T1000 (cell line): ENCODE data around the gene TMPRSS13.
"Not testable (repeated sequence)": the region's sequence is repeated elsewhere in the genome, so short reads cannot be mapped to it uniquely, and the experiment has no call there.

Experiments
- DNase-seq: peaks from one replicate; lab custom pipeline; 2025; ENCODE audit warnings: mixed read lengths; lab: John Stamatoyannopoulos, UW

TMPRSS13 gene

DNA sequence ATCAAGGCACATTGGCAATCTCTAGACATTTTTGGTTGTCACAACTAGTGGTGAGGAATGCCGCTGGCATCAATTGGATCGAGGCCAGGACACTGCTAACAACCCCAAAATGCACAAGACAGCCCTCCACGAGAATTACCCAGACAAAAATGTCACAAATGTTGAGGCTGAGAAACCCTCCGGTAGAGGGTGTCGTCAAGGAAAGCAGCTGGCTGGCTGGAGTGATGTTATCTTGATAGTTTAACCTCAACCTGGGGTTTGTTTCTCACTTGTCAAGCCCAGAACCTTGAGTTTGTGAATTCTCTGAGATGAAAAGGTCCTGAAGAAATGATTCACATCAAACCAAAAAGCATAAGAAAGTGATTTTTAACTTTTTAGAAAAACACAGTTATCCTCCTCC, 21.1 kb upstream of the TMPRSS13 start:
- DNase-seq: no peak

DNA sequence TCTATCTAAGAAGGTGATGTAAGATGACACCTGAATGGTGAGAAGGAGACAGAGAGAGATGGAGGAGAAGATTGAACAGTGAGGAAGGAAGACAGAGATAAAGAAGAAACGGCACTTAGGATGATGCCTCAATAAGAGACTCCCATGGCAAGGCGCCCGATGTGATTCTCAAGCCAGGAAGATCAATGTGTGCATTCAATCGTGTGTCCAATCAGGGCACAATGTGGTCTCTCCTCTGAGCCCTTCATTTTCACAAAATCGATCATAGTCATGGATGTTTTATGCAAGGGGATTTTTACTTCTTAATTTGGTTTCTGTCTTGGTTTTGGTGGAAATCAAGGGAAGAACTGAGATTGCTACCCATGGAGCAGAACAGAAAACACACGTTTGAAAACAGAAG, 19.9 kb upstream of the TMPRSS13 start:
- DNase-seq: no peak

DNA sequence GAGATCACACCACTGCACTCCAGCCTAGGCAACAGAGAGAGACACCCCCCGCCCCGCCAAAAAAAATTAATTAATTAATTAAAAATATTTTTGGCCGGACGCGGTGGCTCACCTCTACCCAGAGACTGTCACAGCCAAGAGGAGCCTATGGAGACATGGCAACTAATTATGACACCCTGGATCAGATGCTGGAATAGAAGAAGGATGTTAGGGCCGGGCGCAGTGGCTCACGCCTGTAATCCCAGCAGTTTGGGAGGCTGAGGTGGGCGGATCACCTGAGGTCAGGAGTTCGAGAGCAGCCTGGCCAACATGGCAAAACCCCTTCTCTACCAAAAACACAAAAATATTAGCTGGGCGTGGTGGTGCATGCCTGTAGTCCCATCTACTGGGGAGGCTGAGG, 19.3 kb upstream of the TMPRSS13 start:
- not testable (repeated sequence) for DNase-seq

DNA sequence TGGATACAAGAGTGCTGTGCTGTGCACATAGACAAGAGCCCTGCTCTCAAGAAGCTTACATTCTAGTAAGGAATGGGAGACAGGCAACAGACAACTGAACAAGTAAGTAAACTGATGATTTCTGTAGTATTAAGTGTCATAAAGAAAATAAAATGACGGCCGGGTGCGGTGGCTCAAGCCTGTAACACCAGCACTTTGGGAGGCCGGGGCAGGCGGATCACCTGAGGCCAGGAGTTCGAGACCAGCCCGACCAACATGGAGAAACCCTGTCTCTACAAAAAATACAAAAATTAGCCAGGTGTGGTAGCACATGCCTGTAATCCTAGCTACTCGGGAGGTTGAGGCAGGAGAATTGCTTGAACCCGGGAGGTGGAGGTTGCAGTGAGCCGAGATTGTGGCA, 18.5 kb upstream of the TMPRSS13 start:
- not testable (repeated sequence) for DNase-seq

DNA sequence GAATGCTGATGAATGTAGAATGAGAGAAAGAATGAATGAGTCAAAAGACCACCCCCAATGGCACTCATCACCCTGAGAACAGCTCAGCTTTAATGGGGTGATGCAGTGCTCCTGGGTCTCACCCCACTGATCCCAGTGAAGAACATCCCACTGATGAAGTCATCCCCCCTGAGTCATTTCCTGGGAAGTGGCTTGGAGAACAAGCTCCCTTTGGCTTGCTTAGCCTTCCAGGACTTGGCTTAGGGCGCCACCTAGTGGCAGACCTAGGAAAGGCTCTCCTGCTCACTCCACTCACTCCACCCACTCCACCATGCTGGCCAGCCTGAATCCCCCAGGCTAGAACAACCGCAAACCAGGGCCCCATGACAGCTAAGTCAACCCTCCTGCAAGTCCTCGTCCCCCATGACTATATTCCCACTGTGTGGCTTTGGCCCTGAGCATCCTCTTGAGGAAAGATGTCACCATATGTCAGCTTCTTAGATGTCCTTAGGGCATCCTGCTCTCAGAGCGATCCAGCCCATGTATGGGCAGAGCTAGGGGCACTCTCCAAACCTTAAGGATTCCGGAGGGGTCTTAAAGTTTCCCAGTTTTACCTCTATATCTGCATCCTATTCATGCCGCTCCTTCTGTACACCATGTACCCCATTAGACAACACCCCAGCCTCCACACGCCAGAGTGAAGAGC, 17.8 kb upstream of the TMPRSS13 start:
- peak; percentile 55 for DNase-seq

DNA sequence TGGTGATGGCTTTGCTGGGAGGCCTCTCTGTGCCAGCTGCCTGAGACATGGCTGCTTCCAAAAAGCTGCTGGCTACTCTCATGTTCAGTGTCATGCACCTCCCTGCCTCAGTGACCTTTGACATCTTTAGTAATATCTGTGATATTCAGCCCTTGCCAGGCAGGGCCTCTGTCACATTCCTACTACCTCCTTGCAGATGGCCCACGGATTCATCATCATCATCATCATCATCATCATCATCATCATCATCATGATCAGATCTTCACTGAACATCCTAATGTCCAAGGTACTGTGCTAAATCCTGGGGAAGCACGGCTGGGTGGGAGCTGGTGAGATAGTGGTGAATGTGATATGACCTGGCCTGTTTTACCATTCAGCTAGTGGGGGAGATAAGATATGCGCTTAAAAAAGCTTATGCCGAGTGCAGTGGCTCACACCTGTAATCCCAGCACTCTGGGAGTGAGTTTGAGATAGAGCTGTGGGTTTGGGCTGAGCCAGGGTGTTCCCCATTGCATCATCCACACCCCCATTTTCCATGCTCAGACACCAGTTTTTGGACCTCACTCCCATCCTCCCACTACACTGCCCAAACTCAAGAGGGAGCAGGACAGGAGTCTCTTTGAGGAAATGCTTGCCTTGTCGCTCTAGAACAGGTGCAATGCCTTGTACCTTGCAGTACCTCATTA, 17.1 kb upstream of the TMPRSS13 start:
- no peak for DNase-seq

DNA sequence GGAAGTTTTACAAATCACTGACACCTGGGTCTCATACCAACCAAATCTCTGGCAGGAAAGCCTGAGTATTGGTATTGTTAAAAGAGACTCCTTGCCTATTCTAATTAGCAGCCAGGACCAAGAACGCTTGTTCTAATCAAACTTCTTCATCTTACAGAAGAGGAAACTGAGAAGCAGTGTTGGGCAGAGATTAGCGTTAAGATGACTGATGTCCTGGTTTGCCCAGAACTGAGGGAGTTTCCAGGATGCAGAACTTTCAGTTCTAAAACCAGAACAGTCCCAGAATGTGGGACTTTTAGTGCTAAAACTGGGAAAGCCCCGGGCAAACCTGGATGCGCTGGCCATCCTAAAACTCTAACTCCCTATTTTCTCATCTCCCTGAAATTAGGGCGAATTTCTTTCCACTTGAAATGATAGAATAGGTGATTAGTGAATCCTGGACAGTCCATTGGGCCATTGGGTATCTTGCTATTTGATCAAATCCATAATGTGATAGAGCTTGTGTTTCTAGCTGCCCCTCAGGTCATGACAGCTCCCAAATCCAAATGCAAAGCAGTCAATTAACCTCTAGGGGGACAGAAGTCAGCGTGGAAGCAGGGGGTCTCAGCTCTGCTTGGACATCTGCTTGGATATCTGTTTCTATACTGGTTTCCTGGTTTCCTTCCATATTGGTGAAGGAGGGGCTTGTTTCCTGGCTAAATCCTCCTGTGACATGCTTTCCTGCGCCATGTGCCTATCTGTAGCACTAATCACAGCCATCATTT, 16.0 kb upstream of the TMPRSS13 start:
- no peak for DNase-seq

DNA sequence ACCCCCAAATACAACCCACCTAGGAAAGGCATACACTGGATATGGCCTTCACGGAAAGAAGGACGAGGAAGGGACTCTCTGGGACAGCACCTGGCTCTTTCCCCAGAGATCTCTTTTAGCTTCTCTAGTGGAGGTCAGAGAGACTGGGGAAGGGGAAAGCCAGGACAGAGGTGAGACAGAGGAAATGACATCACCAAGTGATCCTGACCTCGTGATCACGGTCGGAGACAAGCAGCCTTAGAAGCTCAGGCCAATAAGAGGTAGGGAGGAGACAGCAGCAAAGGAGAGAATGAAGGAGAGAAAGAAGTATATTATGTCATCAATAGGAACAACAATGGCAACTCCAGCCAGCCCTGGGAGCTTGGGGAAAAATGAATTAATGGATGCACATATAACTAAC, 15.4 kb upstream of the TMPRSS13 start:
- no peak for DNase-seq

DNA sequence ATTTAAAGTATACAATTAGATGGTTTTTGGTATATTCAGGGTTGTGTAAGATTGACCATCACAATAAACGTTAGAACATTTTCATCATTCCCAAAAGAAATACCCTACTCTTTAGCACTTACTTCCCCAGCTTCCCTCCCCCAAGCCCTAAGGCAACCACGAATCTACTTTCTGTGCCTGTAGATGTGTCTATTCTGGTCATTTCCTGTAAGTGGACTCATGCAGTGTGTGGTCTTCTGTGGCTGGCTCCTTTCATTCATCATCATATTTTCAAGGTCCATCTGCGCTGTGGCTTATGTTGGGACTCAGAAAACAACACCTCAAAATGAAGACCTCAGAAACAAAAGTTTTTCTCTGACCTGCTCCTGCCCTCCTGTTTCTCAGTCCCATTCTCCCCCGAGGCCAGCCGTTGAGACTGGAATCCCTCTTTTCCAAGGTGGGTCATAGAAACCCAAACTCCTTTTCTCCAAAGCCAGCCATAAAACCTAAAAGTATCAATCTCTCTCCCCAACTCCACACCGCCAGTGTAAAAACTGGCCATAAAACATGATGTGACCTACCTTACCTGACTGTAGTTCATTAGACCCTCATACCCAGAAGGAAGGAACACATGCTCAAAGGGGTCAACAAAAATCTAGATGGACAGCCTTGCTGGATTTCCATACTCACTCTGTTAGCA, 12.9 kb upstream of the TMPRSS13 start:
- no peak for DNase-seq

DNA sequence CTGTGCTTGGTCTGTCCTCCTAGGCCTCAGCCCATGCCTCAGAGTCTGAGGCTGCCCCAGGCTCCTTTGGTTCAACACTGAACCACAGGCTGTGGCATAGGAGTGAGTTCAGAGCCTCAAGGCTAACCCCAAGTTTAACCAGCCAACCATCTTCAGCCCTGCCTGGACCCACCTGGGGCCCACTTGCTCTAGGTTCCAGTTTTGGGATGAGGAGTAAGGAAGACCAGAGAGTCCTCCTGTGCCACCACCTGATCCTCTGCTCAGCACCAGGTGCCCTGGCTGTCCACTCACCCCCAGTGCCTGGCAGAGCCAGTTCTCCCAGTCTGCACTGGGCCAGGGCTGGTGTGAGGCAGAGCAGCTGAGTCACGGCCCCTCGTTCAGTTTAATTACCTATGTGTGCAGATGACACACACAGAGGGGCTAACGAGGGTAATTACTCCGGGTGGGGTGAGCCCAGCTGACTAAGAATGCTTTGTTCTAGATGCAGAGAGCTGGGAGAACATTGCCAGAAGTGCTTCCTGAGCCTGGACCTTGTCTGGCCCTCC, 12.0 kb upstream of the TMPRSS13 start:
- no peak for DNase-seq

DNA sequence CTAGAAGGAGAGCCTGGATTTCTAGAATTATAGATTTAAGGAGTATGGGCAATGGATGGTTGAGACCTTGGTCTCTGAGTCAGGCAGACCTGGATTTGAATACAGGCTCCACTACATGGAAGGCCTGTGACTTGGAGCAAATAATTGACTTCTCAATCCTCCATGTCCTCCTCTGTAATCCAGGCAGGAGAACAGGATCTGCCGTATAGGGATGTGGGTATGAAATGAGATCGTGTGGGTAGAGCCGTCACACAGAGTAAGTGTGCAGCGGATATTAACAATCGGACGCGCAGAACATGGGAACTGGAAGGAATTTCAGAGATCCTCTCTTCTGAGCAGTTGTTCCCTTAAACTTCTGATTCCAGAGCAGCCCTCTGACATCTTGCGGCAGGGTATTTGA, 11.5 kb upstream of the TMPRSS13 start:
- no peak for DNase-seq

DNA sequence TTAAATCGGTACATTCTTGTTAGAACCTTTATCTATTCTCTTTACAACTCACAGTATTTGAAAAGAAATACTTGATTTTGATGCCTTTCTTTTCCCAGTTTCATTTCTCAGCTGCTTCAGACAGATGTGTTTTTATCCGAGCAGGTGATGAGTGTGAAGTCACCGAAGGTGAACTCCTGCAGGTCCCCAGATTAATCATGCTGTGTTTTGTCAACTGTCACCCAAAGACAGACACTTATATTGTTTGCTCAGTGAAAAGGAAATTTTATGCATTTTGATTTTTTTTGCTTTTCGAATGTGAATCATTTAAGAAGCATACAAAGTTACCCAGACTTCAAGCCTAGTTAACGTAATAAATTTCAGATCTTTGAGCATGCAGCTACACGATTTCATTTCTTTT, 7.8 kb upstream of the TMPRSS13 start:
- no peak for DNase-seq

DNA sequence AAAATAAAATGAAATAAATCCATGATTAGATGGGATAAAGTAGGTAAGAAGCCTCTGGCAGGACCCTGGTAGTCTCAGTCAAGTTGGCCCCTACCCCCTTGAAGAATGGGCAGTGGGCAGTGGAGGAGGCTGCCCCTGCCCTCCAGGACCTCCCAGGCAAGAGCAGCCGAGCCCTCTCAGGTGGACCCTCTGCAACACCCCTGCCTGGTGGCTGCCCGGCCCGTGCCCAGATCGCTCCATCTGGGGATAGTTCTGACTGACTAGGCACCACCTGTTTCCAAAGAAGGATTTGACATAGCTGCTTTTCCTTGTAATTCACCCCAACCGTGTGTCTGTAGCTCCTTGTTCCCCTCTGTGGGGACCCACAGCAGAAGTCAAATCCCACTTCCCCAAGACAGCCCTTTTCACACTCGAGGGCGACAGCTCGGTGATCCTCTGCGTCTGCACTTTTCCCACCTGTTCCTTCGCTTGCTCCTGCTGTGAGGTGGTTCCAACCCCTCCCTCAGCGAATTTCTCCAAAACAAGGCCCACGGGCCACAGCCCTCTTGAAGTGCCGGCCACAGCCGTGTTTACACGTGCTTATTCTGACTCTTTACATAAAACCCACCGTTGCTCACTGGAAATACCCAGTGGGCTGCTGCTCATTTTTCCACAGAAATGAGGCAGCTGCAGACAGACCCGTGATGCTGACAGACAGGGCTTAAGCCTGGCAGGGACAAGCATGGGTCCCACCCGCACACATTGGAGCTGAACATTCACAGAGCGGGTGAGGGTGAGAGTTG, 5.5 kb upstream of the TMPRSS13 start:
- no peak for DNase-seq

DNA sequence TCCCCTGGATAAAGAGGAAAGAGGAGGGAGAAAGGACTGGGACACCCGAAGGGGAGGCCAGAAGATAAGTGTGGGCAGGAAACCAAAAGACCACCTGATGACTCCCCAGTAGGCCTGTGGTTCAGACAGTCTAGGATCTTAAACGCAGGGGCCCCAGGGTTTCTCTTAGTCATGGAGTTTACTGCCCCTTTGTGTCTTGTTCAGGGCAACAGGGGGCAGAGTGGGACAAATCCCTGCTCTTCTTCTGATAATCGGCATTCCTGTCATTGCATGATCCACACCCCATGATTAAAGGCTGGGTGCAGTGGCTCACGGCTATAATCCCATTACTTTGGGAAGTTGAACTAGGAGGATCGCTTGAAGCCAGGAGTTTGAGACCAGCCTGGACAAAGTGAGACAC, 4.7 kb upstream of the TMPRSS13 start:
- no peak for DNase-seq

DNA sequence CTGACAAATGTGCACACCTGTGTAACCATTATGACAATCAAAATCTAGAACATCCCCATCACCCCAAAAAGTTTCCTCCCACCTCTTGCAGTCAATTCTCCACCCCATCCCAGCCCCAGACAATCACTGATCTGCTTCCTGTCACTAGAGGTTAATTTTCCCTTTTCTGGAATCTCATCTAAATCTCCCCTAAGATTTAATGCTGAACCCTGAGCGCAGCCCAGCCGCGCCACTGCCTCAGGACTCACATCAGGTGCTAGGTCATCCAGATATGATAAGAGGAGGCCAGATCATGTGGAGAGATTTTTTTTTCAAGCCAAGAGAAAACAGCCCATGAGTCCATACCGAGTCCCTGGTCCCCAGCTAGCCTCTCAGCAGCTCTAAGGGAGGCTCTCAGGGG, 4.3 kb upstream of the TMPRSS13 start:
- DNase-seq: no peak

DNA sequence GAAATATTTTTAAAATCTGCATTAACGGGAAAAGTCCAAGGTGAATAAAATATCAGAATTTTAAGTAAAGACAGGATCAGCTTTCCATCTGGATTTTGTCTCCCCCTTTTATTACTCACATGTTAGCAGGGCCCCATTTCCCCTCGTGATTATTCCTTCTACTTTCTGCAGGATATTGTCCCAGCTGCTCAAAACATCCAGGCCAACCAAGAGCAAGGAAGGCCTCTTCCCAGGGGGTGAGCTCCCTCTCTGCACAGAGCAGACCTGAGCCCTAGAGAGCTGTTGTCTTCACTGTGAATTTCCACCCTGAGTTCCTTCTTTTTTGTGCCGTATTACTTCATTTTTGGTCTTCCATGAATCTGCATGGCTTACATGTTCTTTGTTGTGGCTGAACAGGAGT, 3.7 kb upstream of the TMPRSS13 start:
- no peak for DNase-seq

DNA sequence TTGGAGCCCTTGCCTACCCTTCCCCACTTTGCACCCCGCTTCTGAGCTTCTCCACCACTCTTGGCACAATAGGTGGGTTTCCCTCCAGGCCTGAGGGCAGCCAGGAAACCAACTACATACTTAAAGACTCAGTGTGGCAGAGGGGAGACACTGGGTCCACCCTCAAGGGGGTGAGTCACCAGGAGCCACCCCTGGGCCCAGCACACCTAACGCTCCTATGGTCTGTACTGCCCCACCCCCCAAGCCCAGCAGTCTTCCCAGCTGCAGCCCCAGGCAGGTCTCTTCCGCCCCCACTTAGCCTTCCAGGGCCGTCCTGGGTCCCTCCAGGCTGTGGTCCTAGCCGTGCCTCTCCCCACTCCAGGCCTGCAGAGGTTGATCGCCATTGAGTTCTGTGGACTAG, 3.2 kb upstream of the TMPRSS13 start:
- DNase-seq: no peak

DNA sequence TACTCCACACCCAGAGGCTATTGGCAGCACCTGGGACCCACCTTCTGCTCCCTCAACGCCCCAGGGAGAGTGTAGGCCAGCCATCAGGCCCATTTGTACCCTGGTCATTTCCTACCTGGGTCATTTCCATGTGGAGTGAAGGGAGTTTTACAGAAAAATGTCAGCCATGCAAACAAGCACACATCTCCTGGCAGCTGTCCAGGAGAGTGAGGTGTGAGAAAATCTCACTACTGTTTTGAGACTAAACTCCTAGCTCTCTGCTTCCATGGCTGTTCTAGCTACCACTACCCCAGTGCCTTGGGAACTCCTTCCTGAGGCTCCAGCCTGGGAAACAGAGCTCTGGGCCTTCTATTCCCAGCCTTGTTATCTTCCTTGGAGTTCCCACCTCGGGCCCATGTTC, 2.8 kb upstream of the TMPRSS13 start:
- DNase-seq: no peak

DNA sequence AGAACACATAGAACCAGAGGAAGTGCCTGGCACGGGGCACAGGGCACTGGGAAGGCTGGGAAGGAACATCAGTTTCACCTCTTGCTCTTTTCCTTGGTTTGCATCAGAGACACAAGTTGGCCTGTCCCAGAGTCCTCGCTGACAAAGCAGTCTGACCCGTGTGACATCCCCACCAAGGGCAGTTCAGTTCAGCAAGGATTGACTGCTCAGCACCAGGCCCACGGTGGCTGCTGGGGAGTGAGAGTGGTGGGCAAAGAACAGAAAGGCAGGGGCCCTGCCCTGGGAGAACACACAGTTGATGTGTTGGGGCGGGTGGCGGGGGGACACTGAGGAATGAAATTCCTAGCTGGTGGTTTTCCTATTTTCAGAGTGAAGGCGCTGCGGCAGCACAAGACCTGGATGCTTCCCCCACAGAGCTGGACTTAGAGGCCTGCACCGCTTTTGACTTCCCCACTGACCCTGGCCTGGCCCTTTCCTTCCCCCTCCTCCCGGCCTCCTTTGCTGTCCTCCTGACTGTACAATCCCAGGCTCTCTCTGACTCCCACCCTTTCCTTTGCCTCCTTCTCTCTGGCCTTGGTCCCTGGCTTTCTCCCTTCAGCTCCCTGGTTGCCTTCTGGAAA, 2.2 kb upstream of the TMPRSS13 start:
- no peak for DNase-seq

DNA sequence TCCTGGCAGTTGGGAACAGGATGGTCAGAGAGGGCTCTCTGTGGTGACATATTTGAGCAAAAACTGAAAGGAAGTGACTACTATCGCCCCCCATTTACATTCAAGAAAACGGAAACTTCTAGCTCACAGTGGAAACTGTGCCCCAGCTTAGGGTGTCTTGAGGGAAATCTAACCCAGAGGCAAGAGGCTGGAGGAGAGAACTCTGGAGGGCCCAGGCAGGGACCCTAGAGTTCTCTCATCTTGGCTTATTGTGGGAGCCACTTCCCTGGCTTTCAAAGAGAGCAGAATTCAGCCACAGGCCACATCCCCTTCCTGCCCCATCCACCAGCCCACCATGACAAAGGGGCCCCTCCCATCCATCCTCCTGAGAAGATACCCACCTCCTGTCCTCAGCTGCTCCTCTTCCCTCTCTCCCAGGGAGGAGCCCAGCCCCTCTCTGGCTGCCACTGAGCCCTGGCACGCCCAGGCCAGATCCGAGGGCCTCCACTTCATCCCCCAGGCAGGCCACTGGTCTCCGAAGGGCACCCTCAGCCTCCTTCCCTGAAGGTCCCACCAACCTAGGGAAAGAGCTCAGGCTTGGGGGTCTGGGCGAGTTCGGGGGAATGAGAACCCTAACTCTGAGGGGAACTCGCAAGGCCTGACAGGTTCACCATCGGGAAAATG, 1.6 kb upstream of the TMPRSS13 start:
- no peak for DNase-seq
